SK-N-SH treated with all-trans-retinoic acid at 6 μM for 48 hours (cell line): ENCODE results near the gene SAMD4B.
"Not testable (repeated sequence)": the region's sequence is repeated elsewhere in the genome, so short reads cannot be mapped to it uniquely, and the experiment has no call there.

ENCODE experiments used
- ATAC-seq: fragments of 200-7000 bp; cut with Tn5 transposase; 3 replicates; pipeline ENCODE4 v1.9.1; 2020; ENCODE audit warnings: mild to moderate bottlenecking, moderate library complexity
- ARNTL ChIP-seq: fragments of 450-650 bp; formaldehyde crosslinking; IDR thresholded peaks from 2 replicates; pipeline ENCODE4 v1.5.0; 2020; ENCODE audit warnings: low read depth, mild to moderate bottlenecking, moderate library complexity, borderline replicate concordance
- BACH2 ChIP-seq: fragments of 250-450 bp; sonication (Bioruptor Pico); IDR thresholded peaks from 2 replicates; pipeline ENCODE4 v1.9.0; 2021; ENCODE audit warnings: mild to moderate bottlenecking, borderline replicate concordance
- CSDC2 ChIP-seq: fragments of 250-450 bp; sonication (Bioruptor Pico); IDR thresholded peaks from 2 replicates; pipeline ENCODE4 v1.5.0; 2020; ENCODE audit warnings: mild to moderate bottlenecking, moderate library complexity
- ESRRG ChIP-seq: fragments of 250-450 bp; sonication (Bioruptor Pico); IDR thresholded peaks from 2 replicates; pipeline ENCODE4 v1.6.1; 2021; ENCODE audit warnings: mild to moderate bottlenecking
- GLIS3 ChIP-seq: fragments of 250-450 bp; sonication (Bioruptor Pico); IDR thresholded peaks from 2 replicates; pipeline ENCODE4 v1.5.0; 2020; ENCODE audit warnings: mild to moderate bottlenecking, moderate library complexity
- ISL1 ChIP-seq: fragments of 250-450 bp; sonication (Bioruptor Pico); IDR thresholded peaks from 2 replicates; pipeline ENCODE4 v2.1.2; 2022; ENCODE audit warnings: mild to moderate bottlenecking, moderate library complexity
- OSR1 ChIP-seq: fragments of 250-450 bp; sonication (Bioruptor Pico); IDR thresholded peaks from 2 replicates; pipeline ENCODE4 v1.8.0; 2022; ENCODE audit warnings: moderate library complexity, mild to moderate bottlenecking, inconsistent platforms
- PPARA ChIP-seq: fragments of 250-450 bp; sonication (Bioruptor Pico); IDR thresholded peaks from 2 replicates; pipeline ENCODE4 v1.5.0; 2020; ENCODE audit warnings: mild to moderate bottlenecking, borderline replicate concordance
- RARB ChIP-seq: fragments of 250-450 bp; sonication (Bioruptor Pico); IDR thresholded peaks from 2 replicates; pipeline ENCODE4 v1.8.0; 2021; ENCODE audit warnings: mild to moderate bottlenecking, moderate library complexity
- SNAI2 ChIP-seq: fragments of 250-450 bp; sonication (Bioruptor Pico); IDR thresholded peaks from 2 replicates; pipeline ENCODE4 v1.5.0; 2020; ENCODE audit warnings: mild to moderate bottlenecking, moderate library complexity
- TCF4 ChIP-seq: fragments of 250-450 bp; sonication (Bioruptor Pico); IDR thresholded peaks from 2 replicates; pipeline ENCODE4 v1.8.0; 2021; ENCODE audit warnings: mild to moderate bottlenecking, moderate library complexity, borderline replicate concordance
- TOX ChIP-seq: fragments of 250-450 bp; sonication (Bioruptor Pico); IDR thresholded peaks from 2 replicates; pipeline ENCODE4 v1.8.0; 2021; ENCODE audit warnings: mild to moderate bottlenecking, moderate library complexity, borderline replicate concordance
- TSHZ2 ChIP-seq: fragments of 250-450 bp; sonication (Bioruptor Pico); IDR thresholded peaks from 2 replicates; pipeline ENCODE4 v1.5.0; 2020; ENCODE audit warnings: mild to moderate bottlenecking, moderate library complexity
- ZFP3 ChIP-seq: fragments of 250-450 bp; sonication (Bioruptor Pico); IDR thresholded peaks from 2 replicates; pipeline ENCODE4 v1.5.0; 2020; ENCODE audit warnings: mild to moderate bottlenecking, moderate library complexity
- ZFP30 ChIP-seq: fragments of 450-650 bp; formaldehyde crosslinking; IDR thresholded peaks from 2 replicates; pipeline ENCODE4 v1.5.0; 2022; ENCODE audit warnings: mild to moderate bottlenecking, moderate library complexity
- TF ChIP-seq, protein P1 (sequence below): fragments of 250-450 bp; sonication (Bioruptor Pico); IDR thresholded peaks from 2 replicates; pipeline ENCODE4 v1.8.0; 2021; ENCODE audit warnings: low read depth, mild to moderate bottlenecking, moderate library complexity, borderline replicate concordance
- TF ChIP-seq, protein P2 (sequence below): fragments of 250-450 bp; sonication (Bioruptor Pico); IDR thresholded peaks from 2 replicates; pipeline ENCODE4 v1.5.1; 2021; ENCODE audit warnings: mild to moderate bottlenecking, moderate library complexity

SAMD4B gene

DNA sequence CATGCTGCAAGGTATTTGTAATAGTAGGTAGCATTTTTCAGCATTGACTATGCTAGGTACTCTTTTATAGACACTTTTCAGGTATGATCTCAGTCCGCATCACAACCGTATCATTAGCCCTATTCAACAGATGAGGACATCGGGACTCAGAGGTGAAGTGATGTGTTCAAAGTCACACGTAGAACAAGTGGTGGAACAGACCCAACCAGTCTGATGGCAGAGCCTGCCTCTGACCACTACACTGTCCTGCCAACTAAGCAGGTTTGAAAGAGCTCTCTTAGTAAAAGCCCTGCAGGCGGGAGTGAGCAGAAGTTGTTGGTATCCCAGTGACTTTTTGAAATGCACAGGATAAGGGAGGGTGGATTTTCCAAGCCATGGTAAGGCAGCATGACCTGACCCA, 28.5 kb downstream of the SAMD4B start:
- TF ChIP-seq ISL1 (CRISPR knock-in tag), result no peak
- no peak for ATAC-seq

DNA sequence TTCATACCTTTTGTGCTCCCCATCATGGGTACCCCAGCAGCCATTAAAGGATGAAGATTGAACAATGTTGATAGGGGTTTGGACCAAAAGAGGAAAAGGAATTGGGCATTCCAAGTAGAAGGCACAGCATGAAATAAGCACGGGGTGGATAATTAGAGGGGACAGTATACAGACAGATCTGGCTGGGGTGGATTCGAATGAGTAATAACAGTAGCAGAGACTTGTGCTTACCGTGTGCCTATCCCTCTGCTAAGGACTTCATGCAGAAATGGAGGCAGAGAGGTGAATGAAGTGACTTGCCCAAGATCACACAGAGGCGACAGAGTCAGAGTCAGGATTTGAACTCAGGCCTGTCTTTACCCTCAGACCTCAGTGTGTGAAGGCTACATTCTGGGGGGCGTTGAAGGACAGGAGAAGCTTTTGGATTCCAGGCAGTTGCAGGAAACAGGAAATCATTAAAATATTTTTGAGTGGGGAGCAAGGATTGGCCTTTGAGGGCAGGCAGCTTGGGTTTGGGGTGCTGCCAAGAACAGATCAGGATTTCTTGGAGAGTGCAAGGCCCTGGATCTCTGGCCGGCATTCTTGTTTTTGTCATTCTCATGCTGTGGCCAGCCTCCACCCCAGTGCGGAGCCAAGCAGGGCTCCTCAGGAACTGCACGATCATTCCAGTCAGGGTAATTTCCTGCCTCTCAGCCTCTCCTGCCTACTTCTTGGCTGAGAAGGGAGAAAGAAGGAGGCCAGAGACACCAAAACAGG, 30.0 kb downstream of the SAMD4B start:
- TF ChIP-seq ARNTL (CRISPR knock-in tag), result no peak
- no peak for TF ChIP-seq TCF4
- ATAC-seq, result peak; percentile 94

GRCh38 chr19:39372941-39373340, 30.7 kb downstream of the SAMD4B start:
- TF ChIP-seq, protein P1, sequence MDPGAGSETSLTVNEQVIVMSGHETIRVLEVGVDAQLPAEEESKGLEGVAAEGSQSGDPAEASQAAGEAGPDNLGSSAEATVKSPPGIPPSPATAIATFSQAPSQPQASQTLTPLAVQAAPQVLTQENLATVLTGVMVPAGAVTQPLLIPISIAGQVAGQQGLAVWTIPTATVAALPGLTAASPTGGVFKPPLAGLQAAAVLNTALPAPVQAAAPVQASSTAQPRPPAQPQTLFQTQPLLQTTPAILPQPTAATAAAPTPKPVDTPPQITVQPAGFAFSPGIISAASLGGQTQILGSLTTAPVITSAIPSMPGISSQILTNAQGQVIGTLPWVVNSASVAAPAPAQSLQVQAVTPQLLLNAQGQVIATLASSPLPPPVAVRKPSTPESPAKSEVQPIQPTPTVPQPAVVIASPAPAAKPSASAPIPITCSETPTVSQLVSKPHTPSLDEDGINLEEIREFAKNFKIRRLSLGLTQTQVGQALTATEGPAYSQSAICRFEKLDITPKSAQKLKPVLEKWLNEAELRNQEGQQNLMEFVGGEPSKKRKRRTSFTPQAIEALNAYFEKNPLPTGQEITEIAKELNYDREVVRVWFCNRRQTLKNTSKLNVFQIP, result no peak
- TF ChIP-seq ISL1 (CRISPR knock-in tag) (no peak), RARB (CRISPR knock-in tag) (no peak), SNAI2 (no peak), OSR1 (no peak), GLIS3 (CRISPR knock-in tag) (no peak), TSHZ2 (CRISPR knock-in tag) (no peak), CSDC2 (no peak)
- TF ChIP-seq, protein P2, sequence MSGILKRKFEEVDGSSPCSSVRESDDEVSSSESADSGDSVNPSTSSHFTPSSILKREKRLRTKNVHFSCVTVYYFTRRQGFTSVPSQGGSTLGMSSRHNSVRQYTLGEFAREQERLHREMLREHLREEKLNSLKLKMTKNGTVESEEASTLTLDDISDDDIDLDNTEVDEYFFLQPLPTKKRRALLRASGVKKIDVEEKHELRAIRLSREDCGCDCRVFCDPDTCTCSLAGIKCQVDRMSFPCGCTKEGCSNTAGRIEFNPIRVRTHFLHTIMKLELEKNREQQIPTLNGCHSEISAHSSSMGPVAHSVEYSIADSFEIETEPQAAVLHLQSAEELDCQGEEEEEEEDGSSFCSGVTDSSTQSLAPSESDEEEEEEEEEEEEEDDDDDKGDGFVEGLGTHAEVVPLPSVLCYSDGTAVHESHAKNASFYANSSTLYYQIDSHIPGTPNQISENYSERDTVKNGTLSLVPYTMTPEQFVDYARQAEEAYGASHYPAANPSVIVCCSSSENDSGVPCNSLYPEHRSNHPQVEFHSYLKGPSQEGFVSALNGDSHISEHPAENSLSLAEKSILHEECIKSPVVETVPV (CRISPR knock-in tag), result no peak
- TF ChIP-seq, all 23 proteins: peak for 0
- ATAC-seq, result no peak

DNA sequence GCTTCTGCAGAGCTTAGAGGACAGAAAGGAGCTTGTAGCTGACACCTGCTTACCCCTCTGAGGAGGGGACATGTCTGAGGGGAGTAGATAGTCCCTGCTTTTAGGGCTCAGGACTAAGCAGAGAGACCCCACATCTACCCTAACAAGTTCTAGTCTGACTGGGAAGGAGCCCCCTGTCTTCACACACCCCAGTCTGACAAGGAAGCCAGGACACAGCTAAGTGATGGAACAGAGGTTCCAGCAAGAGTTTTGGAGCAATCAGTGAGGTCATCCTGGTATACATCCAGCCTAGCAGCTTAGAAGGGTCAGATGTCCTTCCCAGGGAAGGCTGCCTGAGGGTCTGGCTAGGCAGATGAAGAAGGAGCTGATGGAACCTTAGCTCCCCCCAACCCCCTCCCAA, 33.7 kb downstream of the SAMD4B start:
- ATAC-seq, result no peak

GRCh38 chr19:39377373-39378362, 35.4 kb downstream of the SAMD4B start:
- ATAC-seq, result no peak
- TF ChIP-seq SNAI2, result no peak
- TF ChIP-seq, protein P1, result no peak
- no peak for TF ChIP-seq PPARA
- no peak for TF ChIP-seq CSDC2
- TF ChIP-seq OSR1, result no peak
- no peak for TF ChIP-seq ESRRG
- no peak for TF ChIP-seq ARNTL (CRISPR knock-in tag)
- no peak for TF ChIP-seq TOX (CRISPR knock-in tag)
- no peak for TF ChIP-seq BACH2
- TF ChIP-seq TCF4, result no peak
- no peak for TF ChIP-seq TSHZ2 (CRISPR knock-in tag)
- TF ChIP-seq ZFP30 (CRISPR knock-in tag), result no peak
- TF ChIP-seq GLIS3 (CRISPR knock-in tag), result no peak
- no peak for TF ChIP-seq ZFP3 (CRISPR knock-in tag)

More for the DNA sequence above, 33.7 kb downstream of the SAMD4B start:
- no peak for TF ChIP-seq PPARA
- no peak for TF ChIP-seq SNAI2
- TF ChIP-seq ISL1 (CRISPR knock-in tag), result no peak
- no peak for TF ChIP-seq TCF4

- not testable (repeated sequence) for ATAC-seq
Observed at GRCh38 chr19:39379366-39379765, 37.1 kb downstream of the SAMD4B start.
